ENCODE measurements around the gene ERN1. TPM values are rescaled to one million over a fixed set of nuclear protein-coding genes. Genes with fewer than 3 reads are reported as not detected.

The ERN1 gene
- total and polyA plus RNA-seq, 2 of the 13 experiments (the other 11 are each of a cell fraction or from before 2014, with no cell fraction given), result 6.0 to 12.7 TPM

GRCh38 chr17:64155751-64156544 lies 26.0 kb upstream of the ERN1 start (continued):
- TF ChIP-seq ZNF512B (CRISPR knock-in tag; IDR thresholded peaks at IDR 0.05; ENCODE audit: borderline replicate concordance) (no peak), ZNF580 (CRISPR knock-in tag; IDR thresholded peaks at IDR 0.05; ENCODE audit: borderline replicate concordance, low read depth) (peak; percentile 57; the same call in 1 of the 2 replicates), ZNF12 (CRISPR knock-in tag; IDR thresholded peaks at IDR 0.05) (peak; percentile 50; the same call in 1 of the 2 replicates), SPEN (CRISPR knock-in tag; IDR thresholded peaks at IDR 0.05; ENCODE audit: low read depth) (peak; percentile 71), ZNF367 (CRISPR knock-in tag; IDR thresholded peaks at IDR 0.05; ENCODE audit: borderline replicate concordance) (no peak), ZNF710 (CRISPR knock-in tag; IDR thresholded peaks at IDR 0.05; ENCODE audit: borderline replicate concordance) (peak; percentile 84), ZNF264 (CRISPR knock-in tag; IDR thresholded peaks at IDR 0.05) (peak; percentile 77; the same call in 1 of the 2 replicates), FOSL2 (CRISPR knock-in tag; IDR thresholded peaks at IDR 0.05) (peak; percentile 18; the same call in 1 of the 2 replicates), MXD4 (CRISPR knock-in tag; IDR thresholded peaks at IDR 0.05) (no peak), ZNF331 (CRISPR knock-in tag; IDR thresholded peaks at IDR 0.05) (no peak; the same call in 1 of the 2 replicates), ZFY (CRISPR knock-in tag; IDR thresholded peaks at IDR 0.05) (peak; percentile 86), KDM5A (IDR thresholded peaks at IDR 0.05; ENCODE audit: borderline replicate concordance, low read length) (no peak), ONECUT2 (CRISPR knock-in tag; IDR thresholded peaks at IDR 0.05) (peak; percentile 8; the same call in 1 of the 2 replicates), SALL2 (CRISPR knock-in tag; IDR thresholded peaks at IDR 0.05) (peak; percentile 28; the same call in 1 of the 2 replicates), CBX1 (IDR thresholded peaks at IDR 0.05; ENCODE audit: low read depth) (peak; percentile 68), RNF219 (CRISPR knock-in tag; IDR thresholded peaks at IDR 0.05) (no peak; the same call in 1 of the 2 replicates), CREBL2 (CRISPR knock-in tag; IDR thresholded peaks at IDR 0.05; ENCODE audit: borderline replicate concordance) (no peak), ZNF251 (CRISPR knock-in tag; IDR thresholded peaks at IDR 0.05) (no peak), ZNF766 (CRISPR knock-in tag; IDR thresholded peaks at IDR 0.05; ENCODE audit: borderline replicate concordance) (0 out of 2 replicates have a peak, but pooled peaks have one; percentile 45), THAP8 (CRISPR knock-in tag; IDR thresholded peaks at IDR 0.05; ENCODE audit: borderline replicate concordance) (no peak)

All from HepG2 (cell line).